ENCODE data around the gene GMNC. TPM values are rescaled to one million over a fixed set of nuclear protein-coding genes. Genes with fewer than 3 reads are reported as not detected.
A peak's percentile ranks its signal among the peaks of the same experiment; 100 is the strongest.

GMNC gene
- total and polyA plus RNA-seq, 3 donors from 2014 or later = 2.2 to 8.2 (median 2.3) TPM

DNA sequence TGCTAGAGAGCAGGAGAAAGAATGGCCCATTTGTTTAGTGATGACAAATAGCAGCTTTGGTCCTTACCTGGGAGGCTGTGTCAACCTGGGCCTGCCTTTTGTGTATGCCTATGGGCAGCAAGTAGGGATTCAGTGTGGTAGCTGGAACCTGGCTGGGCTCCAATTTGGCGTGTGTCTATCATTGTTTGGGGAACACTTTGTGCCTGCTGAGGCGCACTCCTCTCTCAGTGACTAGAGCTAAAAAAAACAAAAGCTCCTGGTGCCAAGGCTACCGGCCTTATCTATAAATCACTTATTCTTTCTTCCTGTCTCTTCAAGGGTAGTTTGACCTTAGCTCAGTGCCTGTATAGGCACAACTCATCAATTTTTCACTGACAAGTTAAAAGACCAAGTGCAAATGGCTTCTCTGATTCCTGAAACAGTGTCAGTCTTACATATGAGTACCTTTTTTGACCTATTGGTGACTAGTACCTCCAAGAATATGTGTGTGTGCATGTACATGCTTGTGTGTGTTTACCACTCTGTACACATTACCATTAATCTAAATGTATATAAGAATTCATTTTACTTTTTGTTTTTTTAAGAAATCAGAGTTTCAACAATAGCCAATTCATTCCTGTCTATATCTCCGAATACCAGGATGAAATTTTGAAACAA lies 54.6 kb downstream of the GMNC start:
- no peak for TF ChIP-seq POLR2A (IDR thresholded peaks at IDR 0.05)
- TF ChIP-seq, protein P1, sequence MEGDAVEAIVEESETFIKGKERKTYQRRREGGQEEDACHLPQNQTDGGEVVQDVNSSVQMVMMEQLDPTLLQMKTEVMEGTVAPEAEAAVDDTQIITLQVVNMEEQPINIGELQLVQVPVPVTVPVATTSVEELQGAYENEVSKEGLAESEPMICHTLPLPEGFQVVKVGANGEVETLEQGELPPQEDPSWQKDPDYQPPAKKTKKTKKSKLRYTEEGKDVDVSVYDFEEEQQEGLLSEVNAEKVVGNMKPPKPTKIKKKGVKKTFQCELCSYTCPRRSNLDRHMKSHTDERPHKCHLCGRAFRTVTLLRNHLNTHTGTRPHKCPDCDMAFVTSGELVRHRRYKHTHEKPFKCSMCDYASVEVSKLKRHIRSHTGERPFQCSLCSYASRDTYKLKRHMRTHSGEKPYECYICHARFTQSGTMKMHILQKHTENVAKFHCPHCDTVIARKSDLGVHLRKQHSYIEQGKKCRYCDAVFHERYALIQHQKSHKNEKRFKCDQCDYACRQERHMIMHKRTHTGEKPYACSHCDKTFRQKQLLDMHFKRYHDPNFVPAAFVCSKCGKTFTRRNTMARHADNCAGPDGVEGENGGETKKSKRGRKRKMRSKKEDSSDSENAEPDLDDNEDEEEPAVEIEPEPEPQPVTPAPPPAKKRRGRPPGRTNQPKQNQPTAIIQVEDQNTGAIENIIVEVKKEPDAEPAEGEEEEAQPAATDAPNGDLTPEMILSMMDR (IDR thresholded peaks at IDR 0.05) = no peak
- DNase-seq = peak; percentile 91
- intact Hi-C loops (cut with DNase I; ENCODE audit: low total_unique reads) = no loop called here
- Histone ChIP-seq H3K4me3 (no peak overlapping the region), H3K9me3 (no peaks in the 10 kb centered on the region), H3K27me3 (no peaks in the 10 kb centered on the region), H3K27ac (peak overlapping the region in 1 of 2 donors; percentile 59), H3K4me1 (peaks cover 4% of the 10 kb centered on the region), H3K36me3 (ENCODE audit: low read depth, missing control alignments) (no peaks in the 10 kb centered on the region)
- WGBS, 2 donors = 34 to 45% methylated on average over 4 of the region's 4 CpGs
